ENCODE results near the gene TSR3. TPM values are rescaled to one million over a fixed set of nuclear protein-coding genes. Genes with fewer than 3 reads are reported as not detected.

The TSR3 gene
- total and polyA plus RNA-seq, 3 donors from 2014 or later = 40.9 to 89.5 (median 79.4) TPM

DNA sequence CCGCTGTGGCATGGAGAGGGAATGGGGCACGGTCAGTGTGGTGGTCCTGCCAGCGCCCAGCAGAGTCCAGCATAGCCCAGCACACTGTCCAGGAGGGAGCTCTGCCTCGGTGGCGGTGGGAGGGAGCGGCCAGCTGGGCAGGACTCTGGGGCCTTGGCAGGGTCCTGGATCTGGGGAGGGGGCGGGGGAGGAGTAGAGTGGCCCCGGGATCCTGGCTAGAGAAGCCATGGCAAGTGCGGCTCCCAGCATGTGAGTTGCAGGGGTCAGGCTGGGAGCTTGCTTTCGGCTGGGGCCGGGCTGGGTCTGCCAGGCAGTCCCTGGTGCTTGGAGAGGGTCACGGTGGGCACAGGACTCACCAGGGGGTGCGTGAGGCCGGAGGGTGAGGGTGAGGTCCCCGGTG is 3.9 kb upstream of the TSR3 start:
- TF ChIP-seq, protein P1, sequence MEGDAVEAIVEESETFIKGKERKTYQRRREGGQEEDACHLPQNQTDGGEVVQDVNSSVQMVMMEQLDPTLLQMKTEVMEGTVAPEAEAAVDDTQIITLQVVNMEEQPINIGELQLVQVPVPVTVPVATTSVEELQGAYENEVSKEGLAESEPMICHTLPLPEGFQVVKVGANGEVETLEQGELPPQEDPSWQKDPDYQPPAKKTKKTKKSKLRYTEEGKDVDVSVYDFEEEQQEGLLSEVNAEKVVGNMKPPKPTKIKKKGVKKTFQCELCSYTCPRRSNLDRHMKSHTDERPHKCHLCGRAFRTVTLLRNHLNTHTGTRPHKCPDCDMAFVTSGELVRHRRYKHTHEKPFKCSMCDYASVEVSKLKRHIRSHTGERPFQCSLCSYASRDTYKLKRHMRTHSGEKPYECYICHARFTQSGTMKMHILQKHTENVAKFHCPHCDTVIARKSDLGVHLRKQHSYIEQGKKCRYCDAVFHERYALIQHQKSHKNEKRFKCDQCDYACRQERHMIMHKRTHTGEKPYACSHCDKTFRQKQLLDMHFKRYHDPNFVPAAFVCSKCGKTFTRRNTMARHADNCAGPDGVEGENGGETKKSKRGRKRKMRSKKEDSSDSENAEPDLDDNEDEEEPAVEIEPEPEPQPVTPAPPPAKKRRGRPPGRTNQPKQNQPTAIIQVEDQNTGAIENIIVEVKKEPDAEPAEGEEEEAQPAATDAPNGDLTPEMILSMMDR (IDR thresholded peaks at IDR 0.05) = no peak
- TF ChIP-seq POLR2A (IDR thresholded peaks at IDR 0.05) = no peak
- intact Hi-C loops (cut with DNase I; ENCODE audit: low total_unique reads) = no loop called here
- no peaks in the 10 kb centered on the region for H3K27me3 ChIP-seq
- H3K4me3 ChIP-seq = no peak overlapping the region
- peaks cover 9% of the 10 kb centered on the region for H3K4me1 ChIP-seq
- H3K9me3 ChIP-seq = no peaks in the 10 kb centered on the region
- H3K27ac ChIP-seq = no peak overlapping the region
- H3K36me3 ChIP-seq (ENCODE audit: low read depth, missing control alignments) = no peaks in the 10 kb centered on the region
- WGBS, 2 donors = 74 to 82% methylated on average over 12 to 15 of the region's 15 CpGs
- DNase-seq = no peak

DNA sequence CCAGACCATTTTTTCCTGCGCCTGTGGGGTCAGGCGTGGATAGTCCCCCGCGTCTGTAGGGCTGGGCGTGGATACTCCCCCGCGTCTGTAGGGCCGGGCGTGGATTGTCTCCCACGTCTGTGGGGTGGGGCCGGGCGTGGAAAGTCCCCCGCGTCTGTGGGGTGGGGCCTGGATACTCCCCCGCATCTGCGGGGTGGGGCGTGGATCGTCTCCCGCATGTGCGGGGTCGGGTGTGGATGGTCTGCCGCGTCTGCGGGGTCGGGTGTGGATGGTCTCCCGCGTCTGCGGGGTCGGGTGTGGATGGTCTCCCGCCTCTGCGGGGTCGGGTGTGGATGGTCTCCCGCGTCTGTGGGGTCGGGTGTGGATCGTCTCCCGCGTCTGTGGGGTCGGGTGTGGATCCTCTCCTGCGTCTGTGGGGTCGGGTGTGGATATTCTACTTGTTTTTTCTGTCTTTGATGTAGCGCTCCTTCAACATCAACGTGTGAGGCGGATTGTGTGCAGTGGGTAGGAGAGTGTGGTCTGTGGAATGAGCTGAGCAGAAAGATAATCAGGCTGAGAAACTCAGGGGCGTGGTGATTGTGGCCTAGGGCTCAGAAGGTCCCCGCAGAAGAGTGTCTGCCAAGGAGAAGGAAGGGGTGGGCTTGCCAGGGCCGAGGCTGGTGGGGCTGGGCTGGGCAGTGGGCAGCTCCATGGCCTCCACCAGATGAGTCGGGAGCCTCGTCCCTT is 3.3 kb upstream of the TSR3 start:
- peaks cover 10% of the 10 kb centered on the region for H3K4me1 ChIP-seq
- no peaks in the 10 kb centered on the region for H3K27me3 ChIP-seq
- TF ChIP-seq, protein P1 (IDR thresholded peaks at IDR 0.05) = no peak
- TF ChIP-seq POLR2A (IDR thresholded peaks at IDR 0.05) = no peak
- no peak overlapping the region for H3K4me3 ChIP-seq
- 72 to 83% methylated on average over 49 of the region's 49 CpGs for WGBS, 2 donors
- no peaks in the 10 kb centered on the region for H3K36me3 ChIP-seq (ENCODE audit: low read depth, missing control alignments)
- DNase-seq = no peak
- intact Hi-C loops (cut with DNase I; ENCODE audit: low total_unique reads) = no loop called here
- no peaks in the 10 kb centered on the region for H3K9me3 ChIP-seq
- no peak overlapping the region for H3K27ac ChIP-seq

DNA sequence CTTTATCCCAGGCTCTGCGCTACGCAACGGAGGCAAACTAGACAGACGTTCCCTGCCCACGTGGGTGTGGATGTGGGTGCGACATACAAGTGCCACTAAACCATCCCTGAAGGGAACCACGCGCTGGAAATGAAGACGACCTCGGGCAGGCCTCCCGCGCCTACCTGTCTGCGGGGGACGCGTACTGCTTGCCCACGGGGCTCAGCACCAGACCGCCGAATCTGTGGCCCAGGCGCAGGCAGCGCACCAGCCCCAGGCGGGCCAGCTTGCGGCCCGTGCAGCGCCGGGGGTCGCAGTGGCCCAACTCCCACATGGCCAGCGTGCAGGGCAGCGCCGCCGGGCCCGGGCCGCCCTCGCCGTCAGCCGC is 480 bp downstream of the TSR3 start:
- TF ChIP-seq, protein P1 (IDR thresholded peaks at IDR 0.05) = no peak
- no peak for TF ChIP-seq POLR2A (IDR thresholded peaks at IDR 0.05)
- no peaks in the 10 kb centered on the region for H3K27me3 ChIP-seq
- no peaks in the 10 kb centered on the region for H3K36me3 ChIP-seq (ENCODE audit: low read depth, missing control alignments)
- peak overlapping the region in 1 of 2 donors; percentile 64 for H3K27ac ChIP-seq
- no peaks in the 10 kb centered on the region for H3K9me3 ChIP-seq
- H3K4me3 ChIP-seq = peak overlapping the region; percentile 90 to 93
- 1% methylated on average over 32 of the region's 35 CpGs; no CpG with 5 or more reads in 1 of the 2 donors for WGBS, 2 donors
- no peak for DNase-seq
- peaks cover 10% of the 10 kb centered on the region for H3K4me1 ChIP-seq
- intact Hi-C loops (cut with DNase I; ENCODE audit: low total_unique reads) = no loop called here

DNA sequence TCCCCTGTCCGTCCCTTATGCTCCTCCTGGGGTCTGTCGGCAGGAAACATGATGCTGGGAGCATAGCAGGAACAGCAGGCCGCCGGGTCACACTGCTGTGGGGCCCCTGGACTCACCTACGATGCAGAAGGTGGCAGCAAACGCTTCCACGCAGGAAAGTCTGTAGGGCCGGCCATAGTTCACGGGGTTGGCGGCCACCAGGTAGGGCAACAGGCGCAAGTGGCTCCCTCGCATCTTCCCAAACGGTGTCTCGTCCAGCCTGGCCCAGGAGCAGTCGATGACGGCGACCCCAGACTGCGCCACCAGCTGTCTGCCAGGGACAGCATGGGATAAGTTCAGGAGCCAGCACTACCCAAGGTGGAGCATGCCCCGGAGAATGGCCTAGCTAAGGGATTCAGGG is 987 bp downstream of the TSR3 start:
- Histone ChIP-seq H3K27ac (no peak overlapping the region), H3K4me1 (peaks cover 12% of the 10 kb centered on the region), H3K9me3 (no peaks in the 10 kb centered on the region), H3K4me3 (peak overlapping the region in 1 of 2 donors; percentile 93), H3K36me3 (ENCODE audit: low read depth, missing control alignments) (no peaks in the 10 kb centered on the region), H3K27me3 (no peaks in the 10 kb centered on the region)
- no peak for TF ChIP-seq POLR2A (IDR thresholded peaks at IDR 0.05)
- intact Hi-C loops (cut with DNase I; ENCODE audit: low total_unique reads) = no loop called here
- no peak for DNase-seq
- WGBS, 2 donors = 78 to 100% methylated on average over 1 to 19 of the region's 19 CpGs

DNA sequence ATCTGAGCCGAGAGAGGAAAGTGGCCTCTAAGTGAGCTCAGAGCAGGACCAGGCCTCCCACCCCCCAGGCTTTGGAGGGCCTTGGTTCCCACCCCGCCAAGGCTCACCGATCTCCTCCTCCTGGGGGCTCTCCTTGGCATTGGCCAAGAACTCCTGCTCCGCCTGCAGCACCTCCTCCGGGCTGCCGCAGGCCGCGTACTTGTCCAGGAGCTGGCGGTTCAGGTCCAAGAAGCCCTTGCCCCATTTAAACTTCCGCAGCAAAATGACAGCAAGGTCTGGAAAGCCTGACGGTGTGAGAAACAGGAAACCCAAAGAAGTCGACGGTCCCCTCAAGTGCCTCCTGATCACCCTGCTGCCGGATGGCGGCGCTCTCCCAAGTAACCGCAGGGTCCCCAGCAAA is 1.7 kb downstream of the TSR3 start:
- peaks cover 13% of the 10 kb centered on the region for H3K4me1 ChIP-seq
- DNase-seq = no peak
- 89 to 90% methylated on average over 15 to 17 of the region's 17 CpGs for WGBS, 2 donors
- H3K27ac ChIP-seq = no peak overlapping the region
- no peaks in the 10 kb centered on the region for H3K9me3 ChIP-seq
- no peak overlapping the region for H3K4me3 ChIP-seq
- intact Hi-C loops (cut with DNase I; ENCODE audit: low total_unique reads) = no loop called here
- TF ChIP-seq, protein P1 (IDR thresholded peaks at IDR 0.05) = no peak
- TF ChIP-seq POLR2A (IDR thresholded peaks at IDR 0.05) = no peak
- H3K27me3 ChIP-seq = no peaks in the 10 kb centered on the region
- no peaks in the 10 kb centered on the region for H3K36me3 ChIP-seq (ENCODE audit: low read depth, missing control alignments)

Measured in testis (tissue), 3 donors.